Liver (tissue), 3 donors: ENCODE measurements around the gene SLC39A10.

Experiments
- SP1 ChIP-seq: IDR thresholded peaks from 2 replicates; pipeline ENCODE4 v1.6.1; 2018; ENCODE audit warnings: antibody characterized with exemption, mild to moderate bottlenecking
- TF ChIP-seq, protein P1 (sequence below): fragments of 150-350 bp; IDR thresholded peaks from 2 replicates; pipeline ENCODE4 v1.5.1; 2017; ENCODE audit warnings: improper control_type of control experiment, low read depth, low read length; ENCODE audit not compliant: missing input control
- donor health status: healthy.
- donor health status: healthy.

DNA sequence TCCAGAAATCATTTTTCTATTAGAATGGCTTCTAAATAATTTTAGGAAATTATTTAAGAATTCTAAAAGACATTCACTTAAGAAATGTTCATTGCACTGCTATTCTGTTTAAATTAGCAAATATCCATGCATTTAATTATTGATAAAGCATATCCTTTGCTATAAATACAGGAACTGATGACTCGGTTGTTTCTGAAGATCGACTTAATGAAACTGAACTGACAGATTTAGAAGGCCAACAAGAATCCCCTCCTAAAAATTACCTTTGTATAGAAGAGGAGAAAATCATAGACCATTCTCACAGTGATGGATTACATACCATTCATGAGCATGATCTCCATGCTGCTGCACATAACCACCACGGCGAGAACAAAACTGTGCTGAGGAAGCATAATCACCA is 59.4 kb downstream of the SLC39A10 start:
- TF ChIP-seq, protein P1, sequence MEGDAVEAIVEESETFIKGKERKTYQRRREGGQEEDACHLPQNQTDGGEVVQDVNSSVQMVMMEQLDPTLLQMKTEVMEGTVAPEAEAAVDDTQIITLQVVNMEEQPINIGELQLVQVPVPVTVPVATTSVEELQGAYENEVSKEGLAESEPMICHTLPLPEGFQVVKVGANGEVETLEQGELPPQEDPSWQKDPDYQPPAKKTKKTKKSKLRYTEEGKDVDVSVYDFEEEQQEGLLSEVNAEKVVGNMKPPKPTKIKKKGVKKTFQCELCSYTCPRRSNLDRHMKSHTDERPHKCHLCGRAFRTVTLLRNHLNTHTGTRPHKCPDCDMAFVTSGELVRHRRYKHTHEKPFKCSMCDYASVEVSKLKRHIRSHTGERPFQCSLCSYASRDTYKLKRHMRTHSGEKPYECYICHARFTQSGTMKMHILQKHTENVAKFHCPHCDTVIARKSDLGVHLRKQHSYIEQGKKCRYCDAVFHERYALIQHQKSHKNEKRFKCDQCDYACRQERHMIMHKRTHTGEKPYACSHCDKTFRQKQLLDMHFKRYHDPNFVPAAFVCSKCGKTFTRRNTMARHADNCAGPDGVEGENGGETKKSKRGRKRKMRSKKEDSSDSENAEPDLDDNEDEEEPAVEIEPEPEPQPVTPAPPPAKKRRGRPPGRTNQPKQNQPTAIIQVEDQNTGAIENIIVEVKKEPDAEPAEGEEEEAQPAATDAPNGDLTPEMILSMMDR, result no peak
- no peak for TF ChIP-seq SP1
